MCF 10A (cell line): ENCODE data around the gene TOP2A. TPM values are rescaled to one million over a fixed set of nuclear protein-coding genes. Genes with fewer than 3 reads are reported as not detected.
"Not testable (repeated sequence)": the region's sequence is repeated elsewhere in the genome, so short reads cannot be mapped to it uniquely, and the experiment has no call there.

Experiments
- BruUV-seq: library from RNA; stranded (reverse); fragments of 400-500 nt; replicated peaks from 2 replicates; lab custom pipeline; 2021; lab: Mats Ljungman, UMichigan
- CTCF ChIA-PET: fragments of 300-600 bp; sonication (Branson Sonifier 250); formaldehyde crosslinking; extraction: SDS; loops from one replicate; lab custom pipeline; 2021; ENCODE audit warnings: antibody characterized with exemption, inconsistent platforms; lab: Yijun Ruan, JAX
- POLR2A ChIA-PET: fragments of 300-600, 350-650 bp; sonication (Branson Sonifier 250); formaldehyde crosslinking; extraction: SDS; loops from one replicate; lab custom pipeline; 2020; ENCODE audit warnings: antibody characterized with exemption, inconsistent platforms; lab: Yijun Ruan, JAX
- DNase-seq: peaks from one replicate; pipeline ENCODE4 v3.0.0-alpha.2; 2018; ENCODE audit not compliant: unreplicated experiment
- H3K27ac Mint-ChIP-seq: one replicate; pipeline ENCODE4 v1.8.0; 2022; ENCODE audit warnings: mild to moderate bottlenecking, low read depth, mixed read lengths; ENCODE audit not compliant: unreplicated experiment
- H3K27me3 Mint-ChIP-seq: one replicate; pipeline ENCODE4 v1.8.0; 2022; ENCODE audit warnings: mixed read lengths; ENCODE audit not compliant: insufficient read depth, unreplicated experiment
- H3K36me3 Mint-ChIP-seq: one replicate; pipeline ENCODE4 v1.8.0; 2022; ENCODE audit warnings: mild to moderate bottlenecking, moderate library complexity, mixed read lengths; ENCODE audit not compliant: insufficient read depth, unreplicated experiment
- H3K4me1 Mint-ChIP-seq: one replicate; pipeline ENCODE4 v1.8.0; 2022; ENCODE audit warnings: mixed read lengths; ENCODE audit not compliant: insufficient read depth, unreplicated experiment
- H3K4me3 Mint-ChIP-seq: one replicate; pipeline ENCODE4 v1.8.0; 2022; ENCODE audit warnings: mild to moderate bottlenecking, moderate library complexity, mixed read lengths; ENCODE audit not compliant: unreplicated experiment
- H3K9me3 Mint-ChIP-seq: one replicate; pipeline ENCODE4 v1.8.0; 2022; ENCODE audit warnings: mixed read lengths; ENCODE audit not compliant: unreplicated experiment
- CTCF ChIP-seq: fragments of 200-600 bp; IDR thresholded peaks from one replicate; pipeline ENCODE4 v1.8.0; 2022; ENCODE audit warnings: antibody characterized with exemption, mild to moderate bottlenecking; ENCODE audit not compliant: unreplicated experiment
- intact Hi-C: fragments of 100-400 bp; cut with micrococcal nuclease; formaldehyde crosslinking; loops from 2 replicates; pipeline ENCODE4 v1.14.1; 2022
- total RNA-seq: library from RNA; stranded (reverse); gene quantifications from 2 replicates; pipeline ENCODE4 v1.2.3, GENCODE V29; 2022

TOP2A gene
- total RNA-seq, 1 experiment from 2014 or later = 151 TPM

DNA sequence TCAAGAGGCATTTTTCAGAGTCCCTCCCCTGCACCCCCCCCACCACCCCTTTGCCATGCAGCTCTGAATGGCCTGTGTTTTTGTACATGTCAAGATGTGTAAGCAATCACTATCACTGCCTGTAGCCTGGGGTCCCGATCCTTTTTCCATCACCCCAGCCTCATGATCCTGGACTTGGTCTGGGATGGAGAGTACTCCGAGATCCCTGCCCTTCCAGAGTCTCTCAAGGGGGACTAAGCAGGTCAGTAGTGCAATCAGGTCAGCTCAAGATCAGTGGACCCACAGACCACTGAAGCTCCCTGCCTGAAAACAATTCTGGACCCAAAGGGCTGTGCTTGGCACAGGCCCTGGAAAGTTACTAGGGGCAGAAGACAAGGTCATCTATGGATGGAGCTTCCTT, 45.7 kb downstream of the TOP2A start:
- H3K36me3 Mint-ChIP-seq = peaks cover 5% of the 10 kb centered on the region
- DNase-seq = no peak
- no peak for TF ChIP-seq CTCF
- no peak overlapping the region for H3K4me3 Mint-ChIP-seq
- intact Hi-C loops = no loop called here
- no peaks in the 10 kb centered on the region for H3K27me3 Mint-ChIP-seq
- POLR2A ChIA-PET = no interaction called here
- H3K9me3 Mint-ChIP-seq = peaks cover 8% of the 10 kb centered on the region
- BruUV-seq = no TSS peak
- H3K4me1 Mint-ChIP-seq = peaks cover 24% of the 10 kb centered on the region
- CTCF ChIA-PET = interaction anchor here (0.6 to 1.6 kb wide), 5 partner anchors 10 to 1344 kb away, joined by 3 to 6 read pairs (median 4); no protein-coding TSS in a partner anchor
- H3K27ac Mint-ChIP-seq = no peak overlapping the region

- Mint-ChIP-seq H3K36me3 (peaks cover 5% of the 10 kb centered on the region), H3K27ac (no peak overlapping the region), H3K4me3 (no peak overlapping the region), H3K27me3 (no peaks in the 10 kb centered on the region), H3K4me1 (peaks cover 24% of the 10 kb centered on the region), H3K9me3 (peaks cover 8% of the 10 kb centered on the region)
- CTCF ChIA-PET = interaction anchor here (0.6 to 1.2 kb wide), 2 partner anchors 43 to 1344 kb away, joined by 3 to 4 read pairs; no protein-coding TSS in a partner anchor
- no peak for TF ChIP-seq CTCF
- POLR2A ChIA-PET = no interaction called here
- DNase-seq = no peak
- BruUV-seq = no TSS peak
- intact Hi-C loops = no loop called here
Measured at GRCh38 chr17:40371261-40371929, 46.3 kb downstream of the TOP2A start.

DNA sequence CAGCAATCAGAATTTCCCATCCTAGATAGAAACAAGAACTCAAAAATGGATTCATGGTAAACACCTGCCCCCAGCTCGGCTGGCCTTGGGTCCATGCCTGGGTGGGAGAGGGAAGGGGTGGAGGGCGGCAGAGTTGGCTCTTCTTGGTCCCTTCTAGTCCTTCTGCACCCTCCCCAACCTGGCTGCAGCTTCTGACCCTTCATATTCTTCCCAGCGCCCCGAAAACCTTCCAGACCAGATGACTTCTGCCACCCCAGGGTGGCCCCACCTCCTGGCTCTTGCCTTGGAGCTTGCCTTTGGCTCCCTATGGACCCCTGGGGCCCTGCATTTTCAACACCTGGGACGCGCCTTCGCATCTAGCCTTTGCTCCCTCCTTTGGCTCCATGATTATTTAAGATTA, 47.8 kb downstream of the TOP2A start:
- intact Hi-C loops = no loop called here
- CTCF ChIA-PET = no interaction called here
- Mint-ChIP-seq H3K9me3 (peaks cover 8% of the 10 kb centered on the region), H3K4me3 (no peak overlapping the region), H3K36me3 (peaks cover 11% of the 10 kb centered on the region), H3K4me1 (peaks cover 24% of the 10 kb centered on the region), H3K27me3 (no peaks in the 10 kb centered on the region), H3K27ac (no peak overlapping the region)
- POLR2A ChIA-PET = no interaction called here
- TF ChIP-seq CTCF = no peak
- DNase-seq = no peak
- no TSS peak for BruUV-seq

- ChIA-PET CTCF (interaction anchor here (0.6 to 0.7 kb wide), 2 partner anchors 44 to 230 kb away, joined by 3 to 4 read pairs; no protein-coding TSS in a partner anchor), POLR2A (interaction anchor here (0.6 to 1.2 kb wide), 2 partner anchors 58 to 114 kb away, joined by 3 read pairs; partner anchors contain the start of gene RARA)
- Mint-ChIP-seq H3K4me1 (peaks cover 17% of the 10 kb centered on the region), H3K36me3 (peaks cover 11% of the 10 kb centered on the region)
- H3K9me3 Mint-ChIP-seq, H3K27me3 Mint-ChIP-seq, intact Hi-C loops, H3K4me3 Mint-ChIP-seq, DNase-seq, H3K27ac Mint-ChIP-seq, BruUV-seq: not testable (repeated sequence)
Measured at GRCh38 chr17:40367728-40368127, 50.0 kb downstream of the TOP2A start.
